Measurements from ENCODE around the gene CATSPER2. TPM values are rescaled to one million over a fixed set of nuclear protein-coding genes. Genes with fewer than 3 reads are reported as not detected.

The CATSPER2 gene
- total RNA-seq, result 0.15 and 0.17 TPM in 2 replicates

GRCh38 chr15:43648649-43649429 is at the start of gene CATSPER2:
CATSPER2 (minus strand) TSS chr15:43648844; CDS start chr15:43648061, 783 bp downstream.

DNA sequence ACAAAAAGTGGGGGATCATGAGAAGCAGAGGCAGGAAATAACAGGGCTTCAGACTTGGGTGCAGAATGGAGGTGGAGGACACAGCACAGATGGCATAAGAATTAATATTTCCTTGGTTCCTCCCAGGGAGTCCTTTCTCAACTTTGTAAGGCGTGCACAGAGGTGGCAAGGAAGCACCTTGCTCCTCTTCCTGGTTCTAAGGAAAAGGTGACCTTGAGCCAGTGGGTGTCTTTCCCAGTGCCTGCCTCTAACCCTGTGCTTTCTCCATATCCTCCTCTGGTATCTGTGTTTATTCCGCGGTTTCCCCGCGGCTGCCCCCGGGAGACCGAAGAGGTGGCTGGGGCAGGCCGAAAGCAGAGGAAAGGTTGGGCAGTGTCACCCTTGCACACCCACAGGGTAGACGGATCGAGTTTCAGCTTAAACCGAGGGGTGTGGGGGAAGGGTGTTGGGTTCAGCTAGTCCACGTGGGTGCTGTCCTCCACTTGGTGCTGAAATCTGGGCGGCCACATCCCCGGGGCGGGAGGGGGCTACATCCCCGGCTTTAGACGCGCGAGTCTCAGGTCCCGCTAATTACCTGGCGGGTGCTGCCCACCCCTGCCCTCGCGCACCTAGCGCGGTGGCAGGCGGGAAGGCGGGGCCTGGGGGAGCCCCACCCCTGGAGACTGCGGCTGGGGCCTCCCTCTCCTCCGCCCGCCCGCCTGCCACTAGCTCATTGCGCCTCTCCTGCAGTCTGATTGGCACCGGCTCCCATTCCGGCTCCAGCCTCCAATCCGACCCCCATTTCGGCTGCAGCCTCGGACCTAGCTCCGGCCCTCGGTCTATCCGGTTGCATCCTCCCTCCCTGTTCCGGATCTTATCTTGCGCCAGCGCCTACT is 44.7 kb upstream of the CATSPER2 start, which contains the start of gene CKMT1A:
Gene CKMT1A, plus strand, starts transcription at position 712 of the 875 bp plus-strand sequence. CDS start 192 bp downstream, outside the sequence.

GRCh38 chr15:43618700-43619099 is 29.9 kb downstream of the CATSPER2 start, which contains the start of gene STRC:
STRC (minus strand) TSS chr15:43618800; CDS start chr15:43618722, 78 bp downstream.

GRCh38 chr15:43593328-43594190 is 55.1 kb downstream of the CATSPER2 start, which contains the start of gene CKMT1B:
CKMT1B (plus strand) TSS chr15:43594027; CDS start chr15:43594219, 192 bp downstream.

GRCh38 chr15:43589778-43590466 is 58.7 kb downstream of the CATSPER2 start, which contains the start of gene PPIP5K1:
PPIP5K1 (minus strand) TSS chr15:43590208; CDS start chr15:43584504, 5,704 bp downstream.

Other genes with a start within 250 kb of the CATSPER2 start
- gene TP53BP1, start 155.7 kb downstream of the CATSPER2 start, total RNA-seq, result 26.2 and 27.8 TPM in 2 replicates
- 16.5 and 18.7 TPM in 2 replicates for gene MAP1A, start 131.2 kb downstream of the CATSPER2 start, total RNA-seq
- 4.3 and 7.4 TPM in 2 replicates for gene PPIP5K1, start 58.6 kb downstream of the CATSPER2 start, total RNA-seq
- not detected in 2 replicates for gene CKMT1B, start 54.8 kb downstream of the CATSPER2 start, total RNA-seq
- not detected in 2 replicates for gene STRC, start 30.0 kb downstream of the CATSPER2 start, total RNA-seq
- not detected in 2 replicates for gene CKMT1A, start 45.0 kb upstream of the CATSPER2 start, total RNA-seq
- 157 and 161 TPM in 2 replicates for gene PDIA3, start 97.6 kb upstream of the CATSPER2 start, total RNA-seq
- gene ELL3, start 128.1 kb upstream of the CATSPER2 start, total RNA-seq, result 2.2 and 3.4 TPM in 2 replicates
- gene SERF2, start 143.5 kb upstream of the CATSPER2 start, total RNA-seq, result 935 and 1,279 TPM in 2 replicates
- gene SERINC4, start 151.4 kb upstream of the CATSPER2 start, total RNA-seq, result 0.15 TPM in 1 of 2 replicates, not detected in the other
- 24.4 and 35.7 TPM in 2 replicates for gene HYPK, start 151.8 kb upstream of the CATSPER2 start, total RNA-seq
- 14.9 and 16.1 TPM in 2 replicates for gene MFAP1, start 175.8 kb upstream of the CATSPER2 start, total RNA-seq
- 26.9 and 27.9 TPM in 2 replicates for gene WDR76, start 178.2 kb upstream of the CATSPER2 start, total RNA-seq

All from bronchus fibroblast of lung (primary cell).